Gastroesophageal sphincter (tissue), 3 donors: ENCODE data around the gene NOL9.

Experiments used
- EP300 ChIP-seq: sonication (generic); formaldehyde crosslinking; IDR thresholded peaks from one replicate; pipeline ENCODE4 v1.6.1; 2017; ENCODE audit warnings: antibody characterized with exemption, mild to moderate bottlenecking
- POLR2A ChIP-seq, 2 donors: fragments of 450-650 bp; IDR thresholded peaks; one replicate each; pipeline ENCODE4 v1.6.1; 2017; ENCODE audit warnings: antibody characterized with exemption in 2 of 2, mild to moderate bottlenecking in 2 of 2, moderate library complexity in 1 of 2
- POLR2AphosphoS5 ChIP-seq: sonication (generic); formaldehyde crosslinking; IDR thresholded peaks from one replicate; pipeline ENCODE4 v1.6.1; 2017; ENCODE audit warnings: antibody characterized with exemption
- TF ChIP-seq, protein P1 (sequence below), 4 experiments: fragments of 200-600 bp in 2 of 4; fragments of 450-650 bp in 2 of 4; sonication (generic) in 1 of 4; IDR thresholded peaks; one replicate each; pipeline ENCODE4 v1.5.1; 2017 to 2019; ENCODE audit warnings: antibody characterized with exemption in 4 of 4, mild to moderate bottlenecking in 2 of 4, moderate library complexity in 2 of 4

DNA sequence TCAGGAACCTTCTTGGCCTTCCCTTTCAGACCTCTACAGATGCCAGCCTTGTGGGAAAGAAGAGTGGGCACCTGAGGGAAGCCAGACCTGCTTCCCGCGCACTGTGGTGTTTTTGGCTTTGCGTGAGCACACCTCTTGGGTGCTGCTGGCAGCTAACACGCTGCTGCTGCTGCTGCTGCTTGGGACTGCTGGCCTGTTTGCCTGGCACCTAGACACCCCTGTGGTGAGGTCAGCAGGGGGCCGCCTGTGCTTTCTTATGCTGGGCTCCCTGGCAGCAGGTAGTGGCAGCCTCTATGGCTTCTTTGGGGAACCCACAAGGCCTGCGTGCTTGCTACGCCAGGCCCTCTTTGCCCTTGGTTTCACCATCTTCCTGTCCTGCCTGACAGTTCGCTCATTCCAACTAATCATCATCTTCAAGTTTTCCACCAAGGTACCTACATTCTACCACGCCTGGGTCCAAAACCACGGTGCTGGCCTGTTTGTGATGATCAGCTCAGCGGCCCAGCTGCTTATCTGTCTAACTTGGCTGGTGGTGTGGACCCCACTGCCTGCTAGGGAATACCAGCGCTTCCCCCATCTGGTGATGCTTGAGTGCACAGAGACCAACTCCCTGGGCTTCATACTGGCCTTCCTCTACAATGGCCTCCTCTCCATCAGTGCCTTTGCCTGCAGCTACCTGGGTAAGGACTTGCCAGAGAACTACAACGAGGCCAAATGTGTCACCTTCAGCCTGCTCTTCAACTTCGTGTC lies 24.5 kb upstream of the NOL9 start:
- TF ChIP-seq, protein P1, sequence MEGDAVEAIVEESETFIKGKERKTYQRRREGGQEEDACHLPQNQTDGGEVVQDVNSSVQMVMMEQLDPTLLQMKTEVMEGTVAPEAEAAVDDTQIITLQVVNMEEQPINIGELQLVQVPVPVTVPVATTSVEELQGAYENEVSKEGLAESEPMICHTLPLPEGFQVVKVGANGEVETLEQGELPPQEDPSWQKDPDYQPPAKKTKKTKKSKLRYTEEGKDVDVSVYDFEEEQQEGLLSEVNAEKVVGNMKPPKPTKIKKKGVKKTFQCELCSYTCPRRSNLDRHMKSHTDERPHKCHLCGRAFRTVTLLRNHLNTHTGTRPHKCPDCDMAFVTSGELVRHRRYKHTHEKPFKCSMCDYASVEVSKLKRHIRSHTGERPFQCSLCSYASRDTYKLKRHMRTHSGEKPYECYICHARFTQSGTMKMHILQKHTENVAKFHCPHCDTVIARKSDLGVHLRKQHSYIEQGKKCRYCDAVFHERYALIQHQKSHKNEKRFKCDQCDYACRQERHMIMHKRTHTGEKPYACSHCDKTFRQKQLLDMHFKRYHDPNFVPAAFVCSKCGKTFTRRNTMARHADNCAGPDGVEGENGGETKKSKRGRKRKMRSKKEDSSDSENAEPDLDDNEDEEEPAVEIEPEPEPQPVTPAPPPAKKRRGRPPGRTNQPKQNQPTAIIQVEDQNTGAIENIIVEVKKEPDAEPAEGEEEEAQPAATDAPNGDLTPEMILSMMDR (IDR thresholded peaks at IDR 0.05), result no peak
- TF ChIP-seq POLR2AphosphoS5, result no peak
- TF ChIP-seq EP300, result no peak
- TF ChIP-seq POLR2A (IDR thresholded peaks at IDR 0.05), result no peak
